GM21786 (cell line): Measurements from ENCODE around the gene TBL3.

Source experiments
- ATAC-seq: cut with Tn5 transposase; IDR thresholded peaks from one replicate; pipeline ENCODE4 v1.9.1; 2021; ENCODE audit not compliant: unreplicated experiment

Gene TBL3

DNA sequence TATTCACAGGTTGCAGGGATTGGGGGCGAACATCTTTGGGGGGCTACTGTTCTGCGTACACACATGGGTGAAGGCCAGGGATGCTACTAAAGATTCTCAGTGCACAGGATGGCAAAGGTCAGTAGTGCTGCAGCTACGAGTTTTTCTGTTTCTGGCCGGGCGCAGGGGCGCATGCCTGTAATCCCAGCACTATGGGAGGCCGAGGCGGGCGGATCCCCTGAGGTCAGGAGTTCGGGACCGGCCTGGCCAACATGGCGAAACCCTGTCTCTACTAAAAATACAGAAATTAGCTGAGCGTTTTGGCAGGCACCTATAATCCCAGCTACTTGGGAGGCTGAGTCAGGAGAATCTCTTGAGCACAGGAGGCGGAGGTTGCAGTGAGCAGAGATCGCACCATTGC, 41.7 kb downstream of the TBL3 start:
- ATAC-seq, result no peak

DNA sequence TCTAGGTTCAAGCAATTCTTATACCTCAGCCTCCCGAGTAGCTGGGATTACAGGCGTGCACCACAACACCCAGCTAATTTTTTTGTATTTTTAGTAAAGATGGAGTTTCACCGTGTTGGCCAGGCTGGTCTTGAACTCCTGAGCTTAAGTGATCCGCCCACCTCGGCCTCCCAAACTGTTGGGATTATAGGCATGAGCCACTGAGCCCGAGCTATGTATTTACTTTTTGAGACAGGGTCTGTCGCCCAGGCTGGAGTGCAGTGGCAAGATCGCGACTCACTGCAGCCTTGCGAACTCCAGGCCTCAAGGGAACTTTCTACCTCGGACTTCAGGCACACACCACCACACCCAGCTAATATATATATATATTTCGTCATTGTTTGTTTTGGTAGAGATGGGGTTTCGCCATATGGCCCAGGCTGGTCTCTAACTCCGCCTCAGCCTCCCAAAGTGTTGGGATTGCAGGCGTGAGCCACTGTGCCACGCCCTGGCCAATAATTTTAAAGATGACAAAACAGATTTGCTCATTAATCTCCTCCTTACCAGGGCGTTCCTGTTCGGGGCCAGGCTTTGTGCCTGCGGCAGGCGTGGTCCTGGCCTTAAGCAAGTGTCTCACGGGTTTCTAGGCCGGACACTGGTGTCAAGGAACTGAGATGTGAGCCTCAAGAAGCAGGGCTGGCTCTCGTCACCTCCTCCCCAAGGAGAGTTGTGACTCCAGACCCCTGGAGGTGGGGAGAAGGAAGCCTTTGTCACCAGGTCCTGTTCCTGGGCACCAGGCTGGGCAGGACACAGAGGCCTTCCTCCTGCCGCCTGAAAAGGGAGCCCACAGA, 43.5 kb downstream of the TBL3 start:
- ATAC-seq, result no peak

DNA sequence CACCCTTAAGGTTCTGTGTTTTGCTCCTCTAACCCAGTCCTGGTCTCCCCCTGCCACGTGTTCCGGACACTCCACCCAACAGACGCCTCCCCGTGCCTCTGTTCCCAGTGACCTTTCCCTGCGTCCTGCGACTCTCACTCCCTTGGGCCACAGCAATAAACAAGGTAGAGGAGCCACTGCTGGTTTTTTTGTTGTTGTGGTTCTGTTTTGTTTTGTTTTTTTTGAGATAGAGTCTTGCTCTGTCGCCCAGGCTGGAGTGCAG, 44.0 kb downstream of the TBL3 start:
- ATAC-seq, result no peak

DNA sequence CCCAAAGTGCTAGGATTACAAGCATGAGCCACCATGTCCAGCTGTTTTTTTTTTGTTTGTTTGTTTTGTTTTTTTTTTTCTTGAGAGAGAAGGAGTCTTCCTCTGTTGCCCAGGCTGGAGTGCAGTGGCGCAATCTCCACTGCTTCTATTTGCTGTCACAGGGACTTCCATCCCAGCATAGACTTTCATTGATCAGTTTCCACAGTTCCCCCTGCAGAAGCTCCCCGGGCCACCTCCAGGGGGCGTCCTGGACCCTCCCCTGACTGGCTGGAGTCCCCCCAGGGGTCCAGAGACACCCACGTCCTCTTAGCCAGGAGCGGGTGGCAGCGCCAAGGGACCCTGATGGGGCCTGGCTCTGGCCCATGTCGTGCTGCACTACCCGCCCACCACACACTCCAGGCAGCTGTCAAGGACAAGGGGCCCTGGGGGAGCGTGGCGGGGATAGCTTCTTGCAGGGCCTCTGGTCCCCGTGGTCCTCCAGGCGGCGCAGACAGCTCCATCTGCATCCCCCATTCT, 44.6 kb downstream of the TBL3 start:
- ATAC-seq, result no peak

DNA sequence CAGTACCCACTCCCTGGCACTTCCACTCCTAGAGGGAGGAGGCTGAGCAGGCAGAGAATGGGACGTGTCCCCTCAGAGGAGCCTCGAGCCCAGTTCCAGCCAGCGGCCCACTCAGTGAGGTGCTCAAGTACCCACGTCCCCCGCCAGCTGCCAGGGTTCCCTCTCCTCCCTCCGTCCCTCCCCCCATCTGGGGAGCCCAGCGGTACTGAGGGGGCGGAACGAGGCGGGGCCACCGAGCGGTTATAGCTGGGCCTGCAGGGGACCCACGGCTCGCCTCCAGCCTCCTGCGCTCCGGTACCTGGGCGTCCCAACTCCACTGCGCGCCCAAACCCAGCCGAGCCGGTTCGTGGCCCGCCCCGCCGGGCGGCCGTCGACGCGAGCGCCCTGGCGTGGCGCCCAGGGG, 47.7 kb downstream of the TBL3 start, which contains the start of gene NPW:
Gene NPW (plus strand): TSS at position 268 of the 403 bp plus-strand sequence.
- ATAC-seq, result no peak

DNA sequence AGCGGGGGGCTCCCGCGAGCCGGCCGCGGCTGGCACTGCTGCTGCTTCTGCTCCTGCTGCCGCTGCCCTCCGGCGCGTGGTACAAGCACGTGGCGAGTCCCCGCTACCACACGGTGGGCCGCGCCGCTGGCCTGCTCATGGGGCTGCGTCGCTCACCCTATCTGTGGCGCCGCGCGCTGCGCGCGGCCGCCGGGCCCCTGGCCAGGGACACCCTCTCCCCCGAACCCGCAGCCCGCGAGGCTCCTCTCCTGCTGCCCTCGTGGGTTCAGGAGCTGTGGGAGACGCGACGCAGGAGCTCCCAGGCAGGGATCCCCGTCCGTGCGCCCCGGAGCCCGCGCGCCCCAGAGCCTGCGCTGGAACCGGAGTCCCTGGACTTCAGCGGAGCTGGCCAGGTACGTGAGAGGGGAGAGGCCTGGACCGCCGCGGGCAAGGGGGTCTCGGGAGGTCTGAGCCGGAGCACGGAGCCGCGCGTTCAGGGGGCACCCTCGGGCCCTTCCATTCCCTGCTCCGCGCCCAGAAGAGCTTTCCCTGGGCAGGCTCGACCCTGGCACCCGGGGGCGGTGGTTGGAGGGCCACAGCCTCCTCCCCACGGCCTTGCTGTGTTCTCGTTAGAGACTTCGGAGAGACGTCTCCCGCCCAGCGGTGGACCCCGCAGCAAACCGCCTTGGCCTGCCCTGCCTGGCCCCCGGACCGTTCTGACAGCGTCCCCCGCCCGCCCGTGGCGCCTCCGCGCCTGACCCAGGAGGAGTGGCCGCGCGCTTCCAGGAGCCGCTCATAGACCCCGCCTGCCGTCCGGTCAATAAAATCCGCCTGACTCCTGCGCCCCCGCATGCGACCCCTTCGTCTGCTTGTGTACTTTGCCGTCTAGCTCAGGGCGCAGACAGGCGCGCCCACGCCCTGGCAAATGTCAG, 48.3 kb downstream of the TBL3 start:
- ATAC-seq, result no peak

DNA sequence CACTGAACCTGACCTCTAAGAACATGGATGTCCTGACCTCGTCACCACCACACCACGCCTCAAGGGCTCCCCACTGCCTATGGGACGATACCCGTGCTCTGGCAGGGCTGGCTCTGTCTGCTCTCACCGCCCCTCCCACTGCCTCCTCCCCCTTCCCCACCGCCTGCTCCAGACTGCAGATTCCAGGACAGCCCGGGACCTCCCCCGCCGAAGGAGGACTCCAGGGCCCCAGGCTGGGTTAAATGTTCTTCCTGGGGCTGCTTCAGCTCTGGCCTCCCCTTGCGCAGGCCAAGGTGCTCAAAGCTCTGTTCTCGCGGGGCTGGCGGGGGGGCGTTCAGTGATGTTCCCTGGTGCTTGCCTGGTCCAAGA, 50.9 kb downstream of the TBL3 start:
- no peak for ATAC-seq

DNA sequence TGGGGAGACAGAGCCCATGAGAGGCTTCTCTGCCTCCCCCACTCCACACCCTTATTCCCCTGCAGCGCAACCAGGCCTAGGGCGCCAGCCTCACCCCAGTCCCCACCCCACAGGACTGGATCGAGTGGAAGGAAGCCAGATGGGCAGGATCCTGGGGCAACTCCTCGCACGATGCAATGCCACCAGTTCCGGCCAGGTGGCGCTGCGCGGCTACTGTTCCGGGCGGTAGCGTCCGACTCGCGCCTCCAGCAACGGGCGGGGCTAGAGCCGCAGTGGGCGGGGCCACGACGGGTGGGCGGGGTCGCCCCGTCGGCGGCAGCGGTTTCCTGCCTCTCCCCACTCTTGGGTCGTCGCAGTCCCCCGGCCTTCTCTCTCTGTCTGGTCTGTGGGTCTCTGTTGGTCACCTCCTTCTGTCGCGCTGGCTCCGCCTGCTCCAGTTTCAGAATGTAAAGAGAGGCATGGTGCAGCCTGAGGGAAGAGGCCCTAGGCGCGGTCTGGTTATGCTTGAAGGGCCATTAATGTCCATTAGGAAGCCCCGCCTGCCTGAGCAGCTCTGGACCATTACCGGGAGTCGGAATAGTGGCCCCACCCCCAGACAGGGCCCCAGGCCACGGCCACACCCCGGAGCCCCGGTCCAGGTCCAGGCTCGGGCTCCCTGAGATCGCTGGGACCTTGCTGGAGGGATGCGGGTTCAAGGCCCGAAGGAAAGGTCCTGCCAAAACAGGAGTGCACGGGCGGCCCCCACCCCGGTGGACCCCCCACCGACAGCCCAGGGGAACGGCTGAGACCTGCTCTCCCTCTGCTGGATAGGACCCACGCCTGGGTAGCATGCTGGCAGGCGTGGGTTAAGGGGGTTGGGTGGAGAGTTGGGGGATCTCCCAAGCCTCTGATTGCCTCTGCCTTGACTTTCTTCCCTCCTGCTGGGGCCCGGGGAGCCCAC, 51.5 kb downstream of the TBL3 start:
- peak; percentile 72 for ATAC-seq

DNA sequence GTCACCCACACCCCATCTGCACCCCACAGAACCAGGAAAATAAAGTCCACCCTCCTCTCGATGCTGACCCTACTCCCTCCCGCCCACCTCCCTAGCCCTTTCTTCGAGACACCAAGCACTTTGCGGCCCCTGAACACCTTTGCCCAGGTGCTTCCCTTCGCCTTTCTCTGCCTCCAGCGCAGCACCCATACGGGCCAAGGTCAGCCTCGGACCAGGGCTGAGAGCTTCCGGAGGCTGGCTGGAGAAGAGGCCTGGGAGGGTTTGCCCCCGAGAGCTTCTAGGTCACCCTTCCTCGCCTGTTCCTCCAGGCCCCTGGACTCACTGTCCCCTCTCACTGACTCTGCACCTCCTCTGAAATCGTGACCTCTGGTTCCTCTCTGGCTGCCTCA, 52.2 kb downstream of the TBL3 start:
- ATAC-seq, result no peak

DNA sequence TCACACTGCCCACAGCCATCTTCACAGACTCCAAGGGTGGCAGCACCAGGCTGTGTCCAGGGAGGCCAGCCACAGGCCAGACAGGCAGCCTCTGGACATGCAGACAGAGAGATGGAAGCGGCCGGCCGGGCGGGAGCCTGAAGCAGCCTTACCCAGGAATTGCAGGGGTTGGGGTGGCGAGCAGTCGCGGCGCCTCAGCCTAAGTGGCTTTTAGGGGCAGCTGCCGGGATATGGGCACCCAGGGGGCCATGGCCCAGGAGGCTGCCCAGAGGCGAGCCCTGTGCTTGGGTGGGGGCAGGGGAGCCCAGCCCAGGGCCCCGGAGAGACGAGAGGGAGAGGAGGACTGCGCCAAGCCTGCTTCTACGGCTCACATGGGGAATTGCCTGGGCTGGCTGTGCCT, 53.4 kb downstream of the TBL3 start:
- ATAC-seq, result no peak

DNA sequence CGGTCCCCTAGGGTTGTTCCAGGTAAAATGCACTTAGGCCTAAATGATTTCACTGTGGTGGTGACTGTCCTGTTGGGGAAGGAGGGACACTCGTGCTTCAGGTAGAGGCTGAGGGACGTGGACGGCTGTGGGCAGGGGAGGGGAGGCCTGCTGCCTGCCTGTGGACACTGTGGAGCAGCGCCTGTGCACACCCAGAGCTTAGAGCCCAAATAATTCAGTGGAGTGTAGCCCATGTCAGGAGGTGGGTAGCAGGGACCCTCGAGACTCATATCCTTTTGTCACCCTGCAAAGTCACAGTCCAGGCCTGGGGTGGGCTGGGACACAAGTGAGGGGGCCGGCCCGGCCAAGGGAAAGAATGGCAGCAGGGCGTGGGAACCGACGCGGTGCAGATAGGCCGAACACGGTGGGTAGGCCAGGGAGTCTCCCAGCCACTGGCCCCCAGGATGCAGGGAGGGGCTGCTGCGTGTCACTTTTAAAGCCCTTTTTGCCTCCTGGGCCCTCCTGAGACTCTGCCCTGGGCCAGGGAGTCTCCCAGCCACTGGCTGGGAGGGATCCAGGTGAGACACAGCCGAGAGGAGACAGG, 54.1 kb downstream of the TBL3 start:
- ATAC-seq, result no peak

DNA sequence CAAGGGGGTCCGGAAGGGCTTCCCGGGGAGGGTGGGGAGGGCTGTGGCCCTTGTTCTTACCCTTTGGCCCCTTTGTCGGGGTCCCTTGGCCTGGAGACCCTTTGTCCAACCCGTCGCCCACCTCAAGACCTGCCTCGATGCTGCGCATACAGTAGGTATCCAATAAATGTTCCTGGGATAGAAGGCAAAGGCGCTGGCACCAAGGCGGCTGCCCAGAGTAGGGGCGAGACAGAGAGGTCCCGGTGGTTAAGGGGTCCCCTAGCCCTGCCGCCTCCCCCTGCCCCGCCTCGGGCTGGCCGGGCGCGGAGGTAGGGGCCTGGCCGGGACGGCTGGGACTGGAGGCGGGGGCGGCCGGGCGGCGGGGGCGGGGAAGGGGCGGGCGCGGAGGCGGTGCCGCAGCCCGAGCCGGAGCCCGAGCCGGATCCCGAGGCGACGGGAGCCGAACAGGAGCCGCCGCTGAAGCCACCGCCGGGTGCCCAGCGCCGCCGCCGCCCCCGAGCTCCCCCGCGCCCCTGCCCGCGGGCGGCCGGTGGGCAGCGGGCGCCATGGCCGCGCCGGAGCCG, 54.7 kb downstream of the TBL3 start, which contains the start of gene NHERF2:
Gene NHERF2 (plus strand): TSS at position 442 of the 563 bp plus-strand sequence. CDS start 104 bp downstream, at position 546.
- no peak for ATAC-seq

DNA sequence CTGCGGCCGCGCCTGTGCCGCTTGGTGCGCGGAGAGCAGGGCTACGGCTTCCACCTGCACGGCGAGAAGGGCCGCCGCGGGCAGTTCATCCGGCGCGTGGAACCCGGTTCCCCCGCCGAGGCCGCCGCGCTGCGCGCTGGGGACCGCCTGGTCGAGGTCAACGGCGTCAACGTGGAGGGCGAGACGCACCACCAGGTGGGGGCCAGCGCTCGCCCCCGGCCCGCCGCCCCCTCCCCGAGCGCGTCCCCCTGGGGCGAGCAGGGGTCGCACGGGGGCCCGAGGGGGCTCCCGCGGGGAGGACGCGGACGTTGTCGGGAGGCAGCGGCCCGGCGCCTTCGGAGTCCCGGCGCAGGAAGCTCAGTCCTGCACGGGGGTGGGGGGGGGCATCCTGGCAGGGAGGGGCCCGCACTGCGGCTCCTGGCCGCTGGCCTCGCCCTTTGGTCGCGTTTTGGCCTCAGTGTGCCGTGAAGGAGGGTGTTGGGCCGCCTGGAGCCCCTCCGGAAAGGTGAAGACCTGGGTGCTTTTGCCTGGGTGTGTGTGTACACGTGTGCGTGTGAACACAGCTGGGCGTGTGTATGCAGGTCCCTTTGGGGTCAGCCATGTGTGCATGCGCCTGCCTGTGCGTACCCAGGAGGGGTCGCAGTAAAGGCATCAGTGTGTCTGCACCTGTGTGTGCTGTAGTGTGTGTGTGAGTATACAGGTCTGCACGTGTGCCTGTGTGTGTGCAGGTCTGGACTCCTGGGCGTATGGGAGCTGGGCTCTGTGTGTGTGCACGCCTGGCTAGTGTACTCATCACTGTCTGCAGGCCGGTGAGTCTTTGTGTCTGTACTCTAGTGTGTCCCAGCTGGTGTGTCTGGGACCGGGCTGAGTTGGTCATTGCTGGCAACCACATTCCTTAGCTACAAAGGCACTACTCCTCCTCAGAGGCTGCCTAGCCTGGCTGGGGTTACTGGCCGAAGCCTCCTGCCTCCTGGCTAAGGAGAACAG, 55.5 kb downstream of the TBL3 start:
- ATAC-seq, result no peak

DNA sequence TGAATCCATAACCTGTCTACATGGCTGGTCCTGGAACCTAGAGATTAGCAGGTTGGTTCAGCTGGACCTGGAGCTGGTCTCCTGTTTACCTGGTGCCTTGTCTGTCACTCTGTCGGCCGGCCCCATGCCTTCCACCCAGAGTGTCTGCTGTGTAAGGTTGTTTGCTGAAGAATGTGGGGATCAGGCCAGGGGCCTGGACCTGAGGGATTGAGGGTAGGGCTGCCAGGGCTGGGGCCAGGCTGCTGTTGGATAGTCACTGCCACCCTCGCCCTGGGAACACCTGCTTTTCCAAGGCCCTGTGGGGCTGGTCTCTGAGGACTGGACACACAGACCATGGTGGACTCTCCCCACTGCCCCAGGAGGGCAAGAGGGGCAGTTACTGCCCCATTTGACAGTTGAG, 56.3 kb downstream of the TBL3 start:
- no peak for ATAC-seq

DNA sequence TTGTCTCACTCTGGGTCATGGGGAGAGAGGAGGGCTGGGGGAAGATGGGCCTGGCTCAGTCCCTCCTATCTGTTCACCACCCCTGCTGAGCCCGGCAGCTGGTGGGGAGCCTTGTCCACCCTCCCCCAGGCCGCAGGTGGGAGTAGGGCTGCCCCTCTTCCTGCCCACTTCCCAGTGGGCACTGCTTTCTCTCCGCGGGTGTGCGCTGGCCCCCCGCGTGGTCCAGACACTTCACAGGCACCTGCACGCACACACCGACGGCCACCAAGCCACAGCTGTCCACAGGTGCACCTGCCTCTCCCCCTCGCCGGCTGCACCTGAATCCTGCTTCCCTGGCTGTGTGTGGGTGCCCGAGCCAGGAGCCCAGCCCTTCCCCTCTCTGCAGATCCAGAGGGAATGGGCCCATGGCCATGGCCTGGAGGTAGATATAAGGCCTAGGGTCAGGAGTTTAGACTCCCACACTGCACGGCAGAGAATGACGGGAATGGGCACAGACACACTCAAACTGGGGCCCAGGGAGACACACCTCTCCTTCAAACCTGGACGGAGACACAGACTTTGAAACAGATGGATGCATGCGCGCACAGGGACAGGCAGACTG, 56.9 kb downstream of the TBL3 start:
- no peak for ATAC-seq

DNA sequence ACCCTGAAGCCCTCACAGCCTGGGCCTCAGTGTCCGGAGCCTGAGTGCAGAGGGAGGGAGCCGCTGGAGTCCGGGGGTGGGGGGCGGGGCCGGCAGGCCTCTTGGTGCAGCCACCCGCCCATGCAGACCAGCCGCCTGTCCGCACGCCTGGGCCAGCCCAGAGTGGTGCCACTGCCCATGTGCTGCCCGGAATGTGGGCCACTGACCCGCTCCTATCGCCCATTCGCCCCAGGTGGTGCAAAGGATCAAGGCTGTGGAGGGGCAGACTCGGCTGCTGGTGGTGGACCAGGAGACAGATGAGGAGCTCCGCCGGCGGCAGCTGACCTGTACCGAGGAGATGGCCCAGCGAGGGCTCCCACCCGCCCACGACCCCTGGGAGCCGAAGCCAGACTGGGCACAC, 57.5 kb downstream of the TBL3 start:
- ATAC-seq, result no peak

DNA sequence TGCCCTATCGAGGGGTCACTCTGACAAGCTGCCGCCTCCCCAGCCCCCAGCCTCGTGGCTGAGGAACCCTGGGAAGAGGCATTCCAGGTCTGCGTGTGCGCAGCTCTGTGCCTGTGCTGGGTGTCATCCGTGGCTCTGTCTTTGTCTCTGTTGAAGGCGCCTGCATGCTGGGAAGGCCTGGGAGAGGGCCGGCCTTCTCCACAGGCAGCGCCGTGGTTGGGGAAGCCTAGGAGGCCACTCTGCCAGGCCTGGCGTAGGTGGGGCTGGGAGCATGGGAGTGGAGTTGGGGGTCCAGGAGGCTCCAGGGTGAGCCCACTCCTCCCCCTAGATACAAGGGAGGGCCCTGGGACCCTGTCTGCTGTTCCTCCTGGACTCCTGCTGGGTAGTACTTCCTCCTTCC, 58.2 kb downstream of the TBL3 start:
- no peak for ATAC-seq

DNA sequence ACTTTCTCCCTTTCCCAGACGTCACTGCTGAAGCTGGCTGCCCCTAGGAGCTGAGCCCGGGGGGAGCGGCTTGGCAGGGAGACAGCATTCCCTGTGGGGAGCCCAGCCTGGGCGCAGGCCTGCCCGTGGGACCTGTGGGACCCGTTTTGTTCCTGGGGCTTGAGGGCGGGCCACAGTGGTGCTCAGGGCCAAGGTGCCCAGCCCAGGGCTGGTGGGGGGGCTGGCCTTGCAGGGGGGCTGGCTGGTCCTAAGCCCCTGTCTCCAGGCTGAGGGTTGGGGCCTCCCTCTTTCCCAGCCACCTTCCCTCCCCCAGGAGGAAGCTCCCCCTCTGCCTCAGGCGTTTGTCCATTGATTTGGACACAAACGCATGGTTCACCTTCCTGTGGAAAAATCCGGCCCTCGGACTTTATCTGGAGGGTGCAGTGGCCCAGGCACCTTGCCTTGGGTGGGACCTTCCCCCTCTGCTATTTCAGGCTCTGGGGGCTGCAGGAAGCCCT, 59.3 kb downstream of the TBL3 start:
- ATAC-seq, result no peak
